RWPE1 (cell line): ENCODE measurements around the gene IRF6.

ENCODE experiments used
- CTCF ChIA-PET: fragments of 350-600 bp; sonication (Branson Sonifier 250); formaldehyde crosslinking; extraction: SDS; loops from one replicate; lab custom pipeline; 2021; lab: Yijun Ruan, JAX
- POLR2A ChIA-PET: fragments of 400-600 bp; formaldehyde crosslinking; extraction: SDS; loops from one replicate; lab custom pipeline; 2020; ENCODE audit warnings: antibody characterized with exemption; ENCODE audit not compliant: low non-redundant PET; lab: Yijun Ruan, JAX
- DNase-seq: peaks from one replicate; pipeline ENCODE4 v3.0.0; 2012; ENCODE audit warnings: low spot score
- H3K27ac ChIP-seq: fragments of 450-650 bp; 2 replicates; pipeline ENCODE4 v1.5.1; 2017
- CTCF ChIP-seq: fragments of 450-650 bp; conservative IDR thresholded peaks from 2 replicates; pipeline ENCODE4 v1.5.1; 2017; ENCODE audit warnings: low read depth, mild to moderate bottlenecking

Gene IRF6

GRCh38 chr1:209770636-209771415 is 35.1 kb downstream of the IRF6 start:
- TF ChIP-seq CTCF: no peak
- no peak for DNase-seq
- no peak overlapping the region for H3K27ac ChIP-seq
- POLR2A ChIA-PET: no interaction called here
- CTCF ChIA-PET: no interaction called here

- H3K27ac ChIP-seq: peak overlapping the region; percentile 86
- no peak for DNase-seq
- no peak for TF ChIP-seq CTCF
- ChIA-PET POLR2A (no interaction called here), CTCF (no interaction called here)
Observed at GRCh38 chr1:209769971-209770370, 36.0 kb downstream of the IRF6 start.

GRCh38 chr1:209769171-209769904 is 36.6 kb downstream of the IRF6 start:
- peak; percentile 74 for DNase-seq
- TF ChIP-seq CTCF: no peak
- ChIA-PET CTCF (no interaction called here), POLR2A (no interaction called here)
- peak overlapping the region; percentile 86 for H3K27ac ChIP-seq

- ChIA-PET POLR2A (no interaction called here), CTCF (interaction anchor here (0.6 to 0.8 kb wide), 2 partner anchors 36 to 75 kb away, joined by 4 read pairs; no protein-coding TSS in a partner anchor)
- H3K27ac ChIP-seq: peak overlapping the region; percentile 86
- DNase-seq: no peak
- no peak for TF ChIP-seq CTCF
Observed at GRCh38 chr1:209768354-209768774, 37.6 kb downstream of the IRF6 start.

GRCh38 chr1:209767706-209768105 is 38.2 kb downstream of the IRF6 start:
- no peak for DNase-seq
- no peak overlapping the region for H3K27ac ChIP-seq
- TF ChIP-seq CTCF: no peak
- ChIA-PET CTCF (interaction anchor here (0.6 kb wide), 1 partner anchor 36 kb away, joined by 4 read pairs; no protein-coding TSS in a partner anchor), POLR2A (no interaction called here)

GRCh38 chr1:209767096-209767495 is 38.8 kb downstream of the IRF6 start:
- ChIA-PET CTCF (no interaction called here), POLR2A (no interaction called here)
- H3K27ac ChIP-seq: no peak overlapping the region
- TF ChIP-seq CTCF: no peak
- no peak for DNase-seq
